Stimulated activated CD4-positive, alpha-beta T cell treated with anti-CD3 and anti-CD28 coated beads, Interleukin-4, amount 100 ng/mL, for 1 hour (primary cell): ENCODE data around the gene ABTB2.

Source experiments
- DNase-seq: peaks from one replicate; pipeline ENCODE4 v3.0.0-alpha.2; 2020

The ABTB2 gene

DNA sequence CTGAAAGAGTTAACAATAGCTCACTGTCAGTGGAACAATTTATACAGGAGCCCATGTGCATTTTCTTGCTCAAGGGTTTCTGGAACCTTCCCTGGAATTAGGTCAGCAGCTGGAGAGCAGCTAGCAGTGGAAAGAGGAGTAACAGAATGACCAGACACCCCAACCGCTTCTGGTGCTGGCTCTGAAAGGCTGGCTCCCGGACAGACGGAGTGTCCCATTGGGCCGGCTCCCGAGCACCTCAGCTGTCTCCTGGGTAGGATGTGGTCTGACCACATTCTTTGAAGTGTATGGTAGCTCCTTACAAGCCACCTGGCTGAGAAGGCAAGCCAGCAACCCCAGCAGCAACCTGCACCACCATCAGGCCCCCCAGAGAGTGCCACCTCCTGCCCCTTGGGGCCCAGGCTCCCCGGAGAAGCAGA is 44.7 kb downstream of the ABTB2 start:
- DNase-seq, result no peak

DNA sequence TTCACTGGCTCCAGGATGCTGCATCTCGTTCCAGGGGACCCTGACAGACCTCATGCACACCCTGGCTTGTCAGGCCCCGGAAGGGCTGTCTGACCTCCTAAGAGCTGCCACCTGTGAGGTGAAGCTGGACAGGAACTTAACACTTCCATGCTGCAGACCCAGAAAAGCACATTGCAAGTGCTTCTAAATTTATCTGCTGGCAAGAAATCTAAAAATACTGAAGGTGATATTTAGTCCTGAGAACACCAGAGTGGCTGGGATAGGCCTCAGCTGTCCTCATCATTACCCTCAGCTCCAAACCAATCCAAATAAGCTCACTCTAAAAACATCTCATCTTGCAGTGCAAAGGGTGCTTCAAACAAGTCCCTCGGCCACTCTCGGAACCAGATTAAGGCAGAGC is 46.7 kb downstream of the ABTB2 start:
- no peak for DNase-seq

DNA sequence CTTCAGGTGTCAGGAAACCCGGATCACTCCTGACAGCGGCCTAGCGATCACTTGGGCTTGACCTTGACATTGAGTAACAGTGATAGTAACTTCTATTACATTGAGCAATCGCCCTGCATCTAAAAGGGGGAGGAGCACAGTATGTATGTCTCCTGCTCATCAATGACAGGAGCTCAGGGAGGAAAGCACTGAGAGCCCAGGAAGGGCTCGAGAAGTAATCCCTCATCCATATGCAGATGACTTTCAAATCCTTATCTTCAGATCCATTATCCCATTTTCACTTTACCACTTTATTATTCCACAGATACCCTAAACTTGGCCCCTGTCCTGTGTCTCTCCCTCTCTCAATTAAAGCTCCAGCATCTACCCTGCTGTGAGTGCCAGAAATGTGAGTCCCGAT is 47.8 kb downstream of the ABTB2 start:
- no peak for DNase-seq

- no peak for DNase-seq
These were observed 48.8 kb downstream of the ABTB2 start for GRCh38 chr11:34308913-34309585.

DNA sequence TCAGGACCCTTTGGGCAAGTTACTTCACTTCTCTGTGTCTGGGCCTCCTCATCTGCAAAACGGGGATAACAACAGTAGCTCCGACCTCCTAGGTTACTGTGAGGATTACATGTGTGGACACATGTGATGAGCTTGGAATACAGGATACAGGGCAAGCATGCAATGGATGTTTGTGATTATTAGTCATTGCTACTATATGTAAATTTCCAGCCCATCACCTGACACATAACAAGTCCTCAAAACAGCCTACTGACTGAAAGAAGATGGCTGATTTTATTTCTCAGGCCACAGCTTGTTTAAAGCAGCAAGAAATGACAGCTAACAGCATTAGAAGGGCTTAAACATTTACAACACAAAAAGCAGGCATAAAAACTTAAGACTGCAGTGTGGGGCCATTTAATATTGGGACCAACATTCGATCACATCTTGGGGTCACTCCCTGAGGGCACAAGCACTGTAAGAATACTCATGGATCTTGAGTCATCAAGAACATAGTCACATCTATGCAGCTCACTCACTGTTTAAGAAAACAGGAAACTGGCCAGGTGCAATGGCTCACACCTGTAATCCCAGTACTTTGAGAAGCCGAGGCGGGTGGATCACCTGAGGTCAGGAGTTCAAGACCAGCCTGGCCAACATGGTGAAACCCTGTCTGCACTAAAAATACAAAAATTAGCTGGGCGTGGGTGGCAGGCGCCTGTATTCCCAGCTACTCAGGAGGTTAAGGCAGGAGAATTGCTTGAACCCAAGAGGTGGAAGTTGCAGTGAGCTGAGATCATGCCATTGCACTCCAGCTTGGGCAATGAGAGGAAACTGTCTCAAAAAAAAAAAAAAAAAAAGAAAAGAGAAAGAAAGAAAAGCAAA is 49.5 kb downstream of the ABTB2 start:
- DNase-seq, result no peak

DNA sequence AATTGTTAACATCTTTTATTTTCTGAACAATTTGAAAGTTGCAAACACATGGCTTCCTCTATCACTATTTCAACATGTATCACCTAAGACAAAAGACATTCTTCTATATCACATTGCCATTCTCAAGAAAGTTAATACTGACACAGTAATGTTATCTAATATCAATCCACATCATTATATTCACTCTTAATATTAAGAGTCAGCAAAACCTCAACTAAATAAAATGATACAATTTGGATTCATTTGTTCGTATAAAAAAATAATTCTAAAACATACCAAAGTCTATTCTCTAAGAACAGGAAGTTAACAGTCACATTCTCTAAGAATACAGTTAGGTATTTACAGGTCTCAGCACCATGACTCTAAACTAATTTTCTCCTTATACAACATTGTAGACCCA is 52.0 kb downstream of the ABTB2 start:
- DNase-seq, result no peak

DNA sequence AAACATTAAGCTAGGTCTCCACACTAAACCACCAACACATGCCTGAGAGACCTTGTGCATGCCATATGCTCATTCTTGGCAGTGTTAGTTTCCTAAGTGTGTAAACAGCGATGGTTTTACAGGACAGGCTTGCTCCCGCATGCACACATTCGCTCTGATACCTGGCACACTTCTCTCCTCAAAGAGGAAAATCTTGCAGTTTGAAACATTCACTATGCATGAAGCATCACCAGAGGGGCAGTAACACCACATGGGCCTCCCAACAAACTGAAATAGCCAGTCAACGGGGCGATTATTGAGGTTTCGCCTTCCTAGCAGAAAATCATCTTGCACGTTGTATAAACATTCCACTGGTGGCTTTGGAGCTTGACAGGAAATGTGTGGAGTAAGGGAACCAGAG is 52.6 kb downstream of the ABTB2 start:
- DNase-seq, result no peak

- DNase-seq, result no peak
These were observed 54.7 kb downstream of the ABTB2 start for GRCh38 chr11:34303028-34303570.

GRCh38 chr11:34302046-34302921 is 55.5 kb downstream of the ABTB2 start:
- no peak for DNase-seq

GRCh38 chr11:34300926-34301295 is 56.9 kb downstream of the ABTB2 start:
- no peak for DNase-seq

DNA sequence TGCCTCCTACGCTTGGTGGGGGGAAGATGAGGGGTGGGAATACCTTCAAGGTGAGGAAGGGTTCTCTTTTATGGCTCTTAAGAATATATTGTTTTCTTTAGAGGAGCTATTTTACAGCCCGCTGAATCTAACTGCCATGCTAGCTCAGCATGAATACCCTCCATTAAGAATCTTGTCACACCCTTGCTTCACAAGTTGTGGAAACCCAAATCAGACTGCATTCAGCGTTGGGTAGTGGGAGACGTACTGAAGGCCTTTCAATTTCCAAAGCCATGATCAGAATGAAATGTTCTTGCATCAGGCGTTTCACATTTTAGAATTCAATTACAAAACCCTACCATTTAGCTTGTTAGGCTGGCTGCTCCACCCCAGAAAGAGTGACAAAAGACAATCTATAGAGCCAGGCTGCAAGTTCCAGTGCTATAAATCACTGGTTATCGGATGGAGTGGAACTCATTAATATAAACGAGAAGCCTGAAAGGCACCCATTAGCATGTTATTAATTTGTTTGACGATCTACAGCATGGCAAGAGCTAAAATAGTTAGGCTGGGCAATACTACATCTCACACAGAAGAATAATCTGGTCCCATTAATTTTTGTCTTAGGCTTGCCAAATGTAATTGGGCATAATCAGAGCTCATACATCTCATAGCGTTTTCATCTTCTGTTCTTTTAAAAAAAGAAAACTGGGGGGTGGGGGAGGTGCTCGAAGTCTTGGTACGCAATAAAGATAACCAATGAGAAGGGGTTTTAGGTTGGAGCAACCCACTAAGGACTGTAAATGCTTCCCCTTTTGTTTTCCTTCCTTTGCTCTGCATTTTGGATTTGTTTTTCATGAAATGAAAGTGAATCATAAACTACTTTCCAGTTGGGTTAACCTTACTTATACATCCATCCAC is 57.5 kb downstream of the ABTB2 start:
- no peak for DNase-seq

- DNase-seq, result no peak
These were observed 58.4 kb downstream of the ABTB2 start for GRCh38 chr11:34299284-34299972.

GRCh38 chr11:34298871-34299270 is 58.9 kb downstream of the ABTB2 start:
- no peak for DNase-seq

DNA sequence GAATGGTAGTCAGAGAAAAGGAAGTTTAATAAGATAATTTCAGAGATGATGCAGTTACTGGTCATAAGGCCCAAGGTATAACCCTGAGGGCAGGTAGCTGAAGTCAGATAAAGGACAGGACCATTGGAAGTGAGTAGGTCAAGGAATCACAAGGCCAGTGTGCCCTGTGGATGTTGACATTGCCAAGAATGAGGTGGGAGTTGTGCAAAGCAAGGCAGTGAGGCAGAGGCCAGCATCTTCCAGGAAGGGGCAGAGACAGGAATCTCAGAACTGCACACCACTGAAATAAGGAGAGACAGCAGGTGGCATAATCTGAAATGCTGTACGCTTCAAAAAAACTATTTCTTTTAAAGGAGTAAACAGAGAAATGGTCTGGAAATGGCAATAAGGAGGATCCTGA is 61.4 kb downstream of the ABTB2 start:
- no peak for DNase-seq

DNA sequence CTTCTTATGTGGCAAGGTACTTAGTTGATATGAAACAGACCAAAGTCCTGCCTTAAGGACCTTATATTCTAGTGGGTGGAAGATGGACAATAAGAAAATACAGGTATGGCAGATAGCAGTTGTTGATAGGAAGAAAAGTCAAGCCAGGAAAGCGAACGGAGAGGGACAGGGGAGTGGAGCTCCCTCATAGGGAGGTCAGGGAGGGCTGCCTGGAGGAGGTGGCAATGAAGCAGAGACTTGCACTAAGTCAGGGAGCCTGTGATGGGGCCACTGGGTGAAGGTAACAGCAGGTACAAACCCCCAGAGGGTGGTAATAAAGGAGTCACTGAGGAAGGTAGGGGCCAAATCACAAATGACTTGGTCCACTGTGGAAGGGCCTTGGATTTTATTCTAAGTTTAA is 65.3 kb downstream of the ABTB2 start:
- no peak for DNase-seq

DNA sequence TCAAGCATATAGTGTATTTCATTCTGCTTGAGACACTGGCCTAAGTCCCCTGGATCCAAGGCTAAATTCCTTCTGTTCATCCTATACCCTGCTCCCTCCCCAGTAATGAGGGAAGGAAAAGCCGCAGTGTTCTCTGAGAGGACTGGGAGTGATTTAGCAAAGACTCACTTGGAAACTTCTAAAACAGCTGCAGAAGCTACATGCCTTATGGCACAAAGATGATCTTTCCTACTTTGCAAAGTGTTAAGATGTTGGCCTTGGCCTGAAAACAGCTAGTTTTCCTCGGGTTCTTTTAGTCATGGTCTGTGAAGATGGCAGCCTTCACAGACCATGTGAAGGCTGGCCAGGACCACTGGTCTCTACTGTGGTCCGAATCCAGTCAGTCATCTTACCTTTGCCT is 65.7 kb downstream of the ABTB2 start:
- DNase-seq, result no peak

DNA sequence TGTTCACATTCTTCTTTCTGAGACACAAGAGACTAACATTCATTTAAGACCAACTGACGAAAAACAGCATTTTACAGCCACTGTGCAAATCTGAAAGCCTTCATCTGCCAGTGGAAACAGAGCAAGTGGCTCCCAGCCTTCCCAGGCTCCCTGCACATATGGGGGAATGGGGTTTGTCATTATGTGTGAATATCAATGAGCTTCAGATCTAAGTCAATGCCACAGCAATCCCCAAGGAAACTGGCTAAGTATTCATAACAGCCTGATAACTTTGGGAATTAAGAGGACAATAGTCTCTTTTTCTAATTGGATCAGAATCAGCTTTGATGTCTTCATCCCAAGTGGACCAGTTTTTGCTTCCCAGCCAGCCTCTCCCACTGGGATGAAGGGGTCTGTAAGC is 66.9 kb downstream of the ABTB2 start:
- DNase-seq, result no peak

GRCh38 chr11:34288492-34288891 is 69.3 kb downstream of the ABTB2 start:
- DNase-seq, result no peak

DNA sequence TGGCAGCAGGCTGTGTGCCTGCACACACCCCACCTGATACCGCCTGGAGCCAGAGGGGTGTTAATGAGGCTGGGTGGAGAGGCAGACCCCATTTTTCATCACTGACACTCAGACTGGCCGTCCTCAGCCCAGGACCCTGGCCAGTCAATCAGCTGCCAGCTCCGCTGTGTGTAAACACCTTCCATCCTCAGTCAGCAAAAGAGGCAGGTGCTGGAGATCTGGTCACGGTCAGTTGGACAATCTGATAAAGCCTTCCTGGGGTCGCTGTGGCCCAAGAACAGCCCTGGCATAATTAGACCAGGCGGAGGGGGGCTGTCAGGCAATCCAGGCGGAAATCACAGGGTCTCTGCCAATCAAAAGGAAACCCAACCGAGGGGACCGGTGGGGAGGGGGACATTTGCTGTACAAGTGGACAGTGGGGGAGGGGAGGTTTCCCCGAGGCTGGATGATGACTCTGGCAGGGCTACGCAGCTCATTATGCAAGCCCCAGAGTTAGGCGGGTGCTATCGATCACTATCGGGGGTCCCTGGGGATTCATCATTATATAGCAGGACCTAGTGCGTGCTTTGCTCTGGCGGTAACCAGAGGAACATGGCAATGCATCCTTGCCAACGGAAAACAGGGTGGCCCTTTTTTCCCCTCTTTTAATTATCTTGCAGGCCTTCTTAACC is 72.9 kb downstream of the ABTB2 start:
- no peak for DNase-seq

- no peak for DNase-seq
These were observed 73.7 kb downstream of the ABTB2 start for GRCh38 chr11:34284156-34284555.
